NOMO-1 treated with DMSO at 0.1 percent for 48 hours (cell line): ENCODE data around the gene POLR1D.

Source experiments
- DNase-seq: peaks from one replicate; lab custom pipeline; 2025; ENCODE audit not compliant: unreplicated experiment; lab: John Stamatoyannopoulos, UW

Gene POLR1D, protein sequence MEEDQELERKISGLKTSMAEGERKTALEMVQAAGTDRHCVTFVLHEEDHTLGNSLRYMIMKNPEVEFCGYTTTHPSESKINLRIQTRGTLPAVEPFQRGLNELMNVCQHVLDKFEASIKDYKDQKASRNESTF

GRCh38 chr13:27621366-27622101 lies at the start of gene POLR1D:
Gene POLR1D, plus strand, starts transcription at chr13:27621892. Its CDS starts 92 bp downstream, at chr13:27621984.
- peak; percentile 86 for DNase-seq

DNA sequence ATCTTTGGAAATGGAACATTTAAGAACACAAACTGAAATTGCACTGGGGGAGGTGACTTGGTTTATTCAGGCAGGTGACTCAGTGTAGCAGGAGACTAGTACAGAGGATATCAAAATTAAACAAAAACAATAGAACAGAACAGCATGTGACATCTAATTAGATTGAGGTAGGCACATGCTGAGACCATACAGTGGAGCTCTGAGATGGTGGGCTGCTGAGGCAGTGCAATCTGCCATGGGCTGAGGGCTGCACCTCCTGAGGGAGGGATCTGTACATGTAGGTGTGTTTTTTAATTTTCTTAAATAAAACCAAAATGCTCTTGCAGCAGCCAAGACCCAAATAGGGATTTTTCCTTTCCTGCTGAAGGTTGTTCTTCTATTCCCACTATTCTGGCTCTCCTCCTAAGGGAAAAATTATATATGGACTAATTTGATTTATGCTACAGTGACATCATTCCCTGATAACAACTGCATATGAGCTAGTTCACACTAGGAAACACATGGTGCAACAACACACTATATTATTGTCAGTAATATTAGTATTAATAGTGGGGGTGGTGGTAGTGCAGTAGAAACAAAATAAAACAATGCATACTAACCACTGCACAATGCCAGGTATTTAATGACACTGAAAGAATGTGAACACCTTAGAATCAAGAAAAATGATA lies 49.3 kb upstream of the POLR1D start:
- DNase-seq, result no peak

DNA sequence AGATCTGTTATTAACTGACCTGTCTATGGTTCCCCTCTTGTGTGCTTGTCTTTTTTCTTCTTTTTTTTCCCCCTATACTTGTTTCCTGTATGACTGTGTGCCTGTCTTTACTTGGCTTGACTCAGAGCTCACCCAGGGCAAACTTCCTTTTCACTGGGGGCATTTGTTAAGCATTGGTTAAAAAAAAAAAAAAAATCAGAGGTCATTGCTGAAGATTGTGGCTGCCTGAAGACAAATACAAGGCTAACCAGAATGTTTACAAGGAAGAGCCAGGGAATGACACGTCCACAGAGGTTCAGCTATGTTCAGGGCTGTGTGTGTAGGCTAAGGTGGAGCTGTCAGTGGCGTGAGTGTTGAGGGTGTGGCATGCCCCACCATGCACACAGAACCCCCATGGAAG lies 48.4 kb upstream of the POLR1D start:
- peak; percentile 10 for DNase-seq

- DNase-seq, result no peak
Observed at GRCh38 chr13:27574661-27575060, 47.0 kb upstream of the POLR1D start.

DNA sequence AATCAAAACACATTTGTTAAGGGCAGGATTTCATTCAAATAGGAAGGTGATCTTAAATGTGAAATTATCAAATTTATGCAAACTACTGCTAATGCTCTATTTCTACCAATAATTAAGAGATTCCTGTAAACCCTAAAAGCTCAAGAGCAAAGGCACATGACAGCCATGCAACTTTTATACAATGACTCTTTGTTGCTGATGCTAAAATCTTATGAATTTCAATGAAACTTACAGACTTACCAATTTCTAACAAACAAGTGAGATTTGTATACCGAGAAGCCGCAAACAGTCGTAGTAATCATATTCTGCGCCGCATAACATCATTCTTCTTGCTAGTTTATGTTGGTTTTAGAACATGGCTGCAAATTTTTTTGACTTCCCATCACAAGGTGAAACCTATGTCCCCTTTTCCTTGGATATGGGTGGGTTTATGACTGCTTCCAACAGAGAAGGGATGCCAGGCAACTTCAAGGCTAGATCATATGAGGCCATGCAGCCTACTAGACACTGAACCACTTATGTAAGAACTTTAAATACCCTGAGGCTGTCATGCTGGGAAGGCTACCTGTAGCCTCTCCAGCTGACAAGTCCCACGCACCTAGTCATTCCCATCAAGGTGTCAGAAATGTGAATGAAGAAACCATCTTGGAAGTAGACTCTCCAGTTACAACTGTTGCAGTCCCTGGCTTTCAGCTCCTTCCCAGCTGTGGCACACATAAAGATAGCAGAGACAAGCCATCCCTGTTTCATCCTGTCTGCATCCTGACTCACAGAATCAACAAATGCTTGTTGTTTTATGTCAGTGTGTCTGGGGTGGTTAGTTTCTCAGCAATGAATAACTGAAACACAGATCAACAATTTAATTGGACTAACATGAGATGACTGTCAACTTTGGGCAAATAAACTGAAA lies 43.3 kb upstream of the POLR1D start:
- DNase-seq, result no peak

DNA sequence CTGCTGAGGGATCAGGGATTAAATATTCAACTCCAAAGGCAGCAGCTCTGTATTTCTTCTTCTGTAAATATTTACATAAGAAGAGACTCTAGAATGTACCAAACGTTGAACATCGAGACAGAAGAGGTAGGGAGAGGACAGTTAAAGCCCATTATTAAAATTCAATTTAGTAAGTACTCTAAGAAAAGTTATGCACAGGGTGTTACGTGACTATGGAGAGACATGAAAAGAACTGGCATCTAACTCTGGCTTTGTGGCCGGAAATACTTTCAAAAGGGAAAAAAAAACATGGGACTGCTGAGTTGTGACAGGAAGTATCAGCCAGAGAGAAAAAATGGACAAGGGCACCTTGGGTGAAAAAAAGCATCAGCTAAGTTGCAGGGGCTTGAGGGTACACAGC lies 38.0 kb upstream of the POLR1D start:
- no peak for DNase-seq

- no peak for DNase-seq
Observed at GRCh38 chr13:27587095-27587746, 34.5 kb upstream of the POLR1D start.

- no peak for DNase-seq
Observed at GRCh38 chr13:27588405-27588804, 33.3 kb upstream of the POLR1D start.

DNA sequence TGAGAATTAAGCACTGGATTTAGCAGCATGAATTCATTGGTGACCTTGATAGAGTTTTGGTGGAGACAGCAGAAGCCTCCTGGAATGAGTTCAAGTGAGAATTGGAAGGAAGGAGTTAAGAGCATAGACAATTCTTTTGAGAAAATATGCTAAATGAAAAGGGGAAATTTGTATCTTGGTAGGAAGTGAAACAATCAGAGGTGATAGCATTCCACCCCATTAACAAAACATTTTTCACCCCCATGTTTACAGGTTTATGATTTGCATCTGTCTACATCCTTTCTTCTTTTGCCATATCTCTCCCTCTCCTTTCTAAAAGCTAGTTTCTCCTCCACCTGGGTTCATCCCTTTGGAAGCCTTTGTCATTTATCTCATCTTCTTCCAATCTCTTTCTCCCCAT lies 28.8 kb upstream of the POLR1D start:
- no peak for DNase-seq

GRCh38 chr13:27593267-27593666 lies 28.4 kb upstream of the POLR1D start:
- DNase-seq, result no peak

DNA sequence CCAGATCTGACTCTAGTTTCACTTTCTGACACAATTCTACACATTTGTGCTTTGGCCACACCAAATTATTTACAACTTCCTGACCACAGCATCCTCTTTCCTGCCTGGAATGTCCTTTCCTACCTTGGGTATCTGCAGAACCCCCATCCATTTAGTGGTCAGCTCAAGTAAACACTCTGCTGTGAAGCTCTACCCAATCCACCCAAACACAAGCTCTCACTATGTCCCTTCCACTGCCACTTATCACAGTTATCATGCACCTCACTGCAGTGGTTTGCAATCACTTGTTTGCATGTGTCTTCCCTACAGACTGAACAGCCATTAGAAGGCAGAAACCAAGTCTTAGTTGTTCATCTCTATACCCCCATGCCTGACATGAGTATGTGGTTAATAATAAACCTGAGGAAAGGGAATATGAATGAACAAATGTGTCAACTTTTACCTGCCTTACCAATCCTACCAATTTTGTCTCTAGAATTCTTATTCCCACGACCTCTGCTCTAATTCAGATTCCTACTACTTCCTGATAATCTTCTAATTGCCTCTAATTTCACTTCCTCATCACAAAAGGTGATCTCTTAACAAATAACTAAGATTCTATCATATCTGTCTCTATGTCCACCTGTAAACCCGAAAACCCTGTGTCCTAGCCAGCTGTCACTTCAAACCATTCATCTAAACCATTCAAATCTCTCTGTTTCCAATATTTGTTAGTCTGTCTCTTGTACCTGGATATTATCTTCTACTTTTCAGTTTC lies 26.5 kb upstream of the POLR1D start:
- peak; percentile 50 for DNase-seq

DNA sequence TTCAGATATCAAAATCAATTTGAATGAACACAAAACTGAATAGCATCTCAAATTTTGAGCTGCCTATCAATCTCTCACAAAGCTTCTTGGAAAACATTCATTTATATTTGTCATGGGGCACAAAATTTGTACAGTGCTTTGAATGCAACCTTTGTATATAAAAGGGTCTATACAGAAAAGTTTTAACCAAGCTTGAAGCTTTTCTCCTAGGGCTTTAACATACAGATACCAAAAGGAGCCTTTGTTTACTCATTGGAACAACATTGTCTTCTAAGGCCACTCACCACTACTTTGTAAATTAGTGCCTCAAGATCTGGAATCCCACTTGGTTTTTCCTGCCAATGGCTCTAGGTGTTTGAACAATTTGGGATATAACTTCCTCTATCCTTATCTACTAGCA lies 22.6 kb upstream of the POLR1D start:
- no peak for DNase-seq

GRCh38 chr13:27599845-27600553 lies 21.7 kb upstream of the POLR1D start:
- DNase-seq, result no peak

- no peak for DNase-seq
Observed at GRCh38 chr13:27600711-27601110, 21.0 kb upstream of the POLR1D start.

- peak; percentile 64 for DNase-seq
Observed at GRCh38 chr13:27601208-27601607, 20.5 kb upstream of the POLR1D start.

GRCh38 chr13:27601803-27602202 lies 19.9 kb upstream of the POLR1D start:
- peak; percentile 53 for DNase-seq

- no peak for DNase-seq
Observed at GRCh38 chr13:27605099-27605498, 16.6 kb upstream of the POLR1D start.

DNA sequence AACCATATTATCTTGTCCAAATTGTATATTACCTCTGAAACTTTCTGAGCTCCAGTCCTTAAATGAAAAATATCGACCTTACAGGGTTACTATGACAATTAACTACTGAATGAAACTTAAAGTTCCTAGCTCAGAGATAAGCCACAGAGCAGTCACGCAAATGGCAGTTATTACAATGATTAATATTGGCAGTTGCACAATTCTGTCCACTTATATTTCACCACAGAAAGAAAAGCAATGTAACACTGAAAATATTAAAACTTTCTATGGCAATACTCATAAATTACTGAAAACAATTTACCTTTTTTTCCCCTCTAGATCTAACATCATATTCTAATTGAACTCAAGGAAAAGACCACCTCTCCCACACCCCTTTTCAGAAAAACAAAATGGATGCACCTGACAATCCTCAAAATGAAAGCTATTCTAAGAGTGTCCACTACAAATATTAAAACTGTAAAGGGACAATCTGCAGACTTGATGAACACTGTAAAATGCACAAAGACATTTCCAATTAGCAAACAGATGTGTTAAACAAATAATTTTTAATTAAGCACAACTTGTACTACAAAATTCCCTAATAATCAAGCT lies 16.0 kb upstream of the POLR1D start:
- DNase-seq, result peak; percentile 85

GRCh38 chr13:27607125-27607524 lies 14.6 kb upstream of the POLR1D start:
- peak; percentile 15 for DNase-seq
